SK-N-SH treated with all-trans-retinoic acid at 6 μM for 48 hours (cell line): ENCODE measurements around the gene MAN1A1.

Experiments
- ARNTL ChIP-seq: fragments of 450-650 bp; formaldehyde crosslinking; IDR thresholded peaks from 2 replicates; pipeline ENCODE4 v1.5.0; 2020; ENCODE audit warnings: low read depth, mild to moderate bottlenecking, moderate library complexity, borderline replicate concordance
- CSDC2 ChIP-seq: fragments of 250-450 bp; sonication (Bioruptor Pico); IDR thresholded peaks from 2 replicates; pipeline ENCODE4 v1.5.0; 2020; ENCODE audit warnings: mild to moderate bottlenecking, moderate library complexity
- ISL1 ChIP-seq: fragments of 250-450 bp; sonication (Bioruptor Pico); IDR thresholded peaks from 2 replicates; pipeline ENCODE4 v2.1.2; 2022; ENCODE audit warnings: mild to moderate bottlenecking, moderate library complexity
- PPARA ChIP-seq: fragments of 250-450 bp; sonication (Bioruptor Pico); IDR thresholded peaks from 2 replicates; pipeline ENCODE4 v1.5.0; 2020; ENCODE audit warnings: mild to moderate bottlenecking, borderline replicate concordance
- RARB ChIP-seq: fragments of 250-450 bp; sonication (Bioruptor Pico); IDR thresholded peaks from 2 replicates; pipeline ENCODE4 v1.8.0; 2021; ENCODE audit warnings: mild to moderate bottlenecking, moderate library complexity
- ZNF8 ChIP-seq: fragments of 450-650 bp; formaldehyde crosslinking; IDR thresholded peaks from 2 replicates; pipeline ENCODE4 v1.5.0; 2020; ENCODE audit warnings: mild to moderate bottlenecking, moderate library complexity

DNA sequence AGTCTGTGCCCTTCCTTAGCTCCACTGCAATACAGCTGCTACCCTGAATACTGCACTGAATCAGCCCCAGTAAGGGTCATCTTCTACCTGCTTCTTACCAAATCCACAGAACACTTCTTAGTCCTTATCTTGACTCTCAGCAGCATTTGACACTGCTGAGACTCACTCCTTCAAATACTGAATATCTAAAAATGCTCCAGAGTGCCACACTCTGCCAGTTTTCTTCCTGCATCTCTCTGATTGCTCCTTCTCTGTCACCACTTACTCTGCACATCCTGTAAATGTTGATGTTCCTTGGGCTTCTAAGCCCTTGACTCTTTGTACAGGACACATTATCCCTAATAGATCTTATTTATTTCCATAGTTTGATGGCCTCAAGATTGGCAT, 19.8 kb downstream of the MAN1A1 start:
- no peak for TF ChIP-seq ZNF8
- no peak for TF ChIP-seq PPARA (CRISPR knock-in tag)
- no peak for TF ChIP-seq RARB (CRISPR knock-in tag)
- no peak for TF ChIP-seq ISL1 (CRISPR knock-in tag)
- TF ChIP-seq ARNTL (CRISPR knock-in tag): no peak
- TF ChIP-seq CSDC2 (CRISPR knock-in tag): no peak
